ENCODE data around the gene THTPA. TPM values are rescaled to one million over a fixed set of nuclear protein-coding genes. Genes with fewer than 3 reads are reported as not detected.

Gene THTPA
- total and polyA plus RNA-seq, 2 of the 13 experiments (the other 11 are each of a cell fraction or from before 2014, with no cell fraction given): 7.4 to 8.7 TPM

- TF ChIP-seq SP140L (CRISPR knock-in tag; IDR thresholded peaks at IDR 0.05; ENCODE audit: borderline replicate concordance) (no peak), MEF2D (CRISPR knock-in tag; IDR thresholded peaks at IDR 0.05) (peak; percentile 100), MXI1 (IDR thresholded peaks at IDR 0.05; ENCODE audit: borderline replicate concordance, low read depth, low read length) (peak; percentile 68; the same call in 1 of the 3 replicates), MEIS2 (CRISPR knock-in tag; IDR thresholded peaks at IDR 0.05) (peak; percentile 84), ZNF790 (CRISPR knock-in tag; IDR thresholded peaks at IDR 0.05; ENCODE audit: borderline replicate concordance) (no peak), ZFP36 (IDR thresholded peaks at IDR 0.05; ENCODE audit: borderline replicate concordance, low read depth, low read length, partially characterized antibody) (peak; percentile 2), ZNF264 (CRISPR knock-in tag; IDR thresholded peaks at IDR 0.05) (peak; percentile 95), ZBTB33 (CRISPR knock-in tag; IDR thresholded peaks at IDR 0.05) (no peak), ZNF879 (CRISPR knock-in tag; IDR thresholded peaks at IDR 0.05) (no peak), SMAD1 (CRISPR knock-in tag; IDR thresholded peaks at IDR 0.05; ENCODE audit: borderline replicate concordance, low read depth) (0 out of 2 replicates have a peak, but pooled peaks have one; percentile 49), JUN (CRISPR knock-in tag; IDR thresholded peaks at IDR 0.05) (peak; percentile 97), SMARCE1 (IDR thresholded peaks at IDR 0.05; ENCODE audit: borderline replicate concordance) (no peak), KLF12 (CRISPR knock-in tag; IDR thresholded peaks at IDR 0.05; ENCODE audit: borderline replicate concordance) (no peak), ATRX (CRISPR knock-in tag; IDR thresholded peaks at IDR 0.05; ENCODE audit: borderline replicate concordance) (no peak)
- TF ChIP-seq, protein P1, sequence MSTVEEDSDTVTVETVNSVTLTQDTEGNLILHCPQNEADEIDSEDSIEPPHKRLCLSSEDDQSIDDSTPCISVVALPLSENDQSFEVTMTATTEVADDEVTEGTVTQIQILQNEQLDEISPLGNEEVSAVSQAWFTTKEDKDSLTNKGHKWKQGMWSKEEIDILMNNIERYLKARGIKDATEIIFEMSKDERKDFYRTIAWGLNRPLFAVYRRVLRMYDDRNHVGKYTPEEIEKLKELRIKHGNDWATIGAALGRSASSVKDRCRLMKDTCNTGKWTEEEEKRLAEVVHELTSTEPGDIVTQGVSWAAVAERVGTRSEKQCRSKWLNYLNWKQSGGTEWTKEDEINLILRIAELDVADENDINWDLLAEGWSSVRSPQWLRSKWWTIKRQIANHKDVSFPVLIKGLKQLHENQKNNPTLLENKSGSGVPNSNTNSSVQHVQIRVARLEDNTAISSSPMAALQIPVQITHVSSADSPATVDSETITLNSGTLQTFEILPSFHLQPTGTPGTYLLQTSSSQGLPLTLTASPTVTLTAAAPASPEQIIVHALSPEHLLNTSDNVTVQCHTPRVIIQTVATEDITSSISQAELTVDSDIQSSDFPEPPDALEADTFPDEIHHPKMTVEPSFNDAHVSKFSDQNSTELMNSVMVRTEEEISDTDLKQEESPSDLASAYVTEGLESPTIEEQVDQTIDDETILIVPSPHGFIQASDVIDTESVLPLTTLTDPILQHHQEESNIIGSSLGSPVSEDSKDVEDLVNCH (CRISPR knock-in tag; IDR thresholded peaks at IDR 0.05): no peak
- TF ChIP-seq, protein P2, sequence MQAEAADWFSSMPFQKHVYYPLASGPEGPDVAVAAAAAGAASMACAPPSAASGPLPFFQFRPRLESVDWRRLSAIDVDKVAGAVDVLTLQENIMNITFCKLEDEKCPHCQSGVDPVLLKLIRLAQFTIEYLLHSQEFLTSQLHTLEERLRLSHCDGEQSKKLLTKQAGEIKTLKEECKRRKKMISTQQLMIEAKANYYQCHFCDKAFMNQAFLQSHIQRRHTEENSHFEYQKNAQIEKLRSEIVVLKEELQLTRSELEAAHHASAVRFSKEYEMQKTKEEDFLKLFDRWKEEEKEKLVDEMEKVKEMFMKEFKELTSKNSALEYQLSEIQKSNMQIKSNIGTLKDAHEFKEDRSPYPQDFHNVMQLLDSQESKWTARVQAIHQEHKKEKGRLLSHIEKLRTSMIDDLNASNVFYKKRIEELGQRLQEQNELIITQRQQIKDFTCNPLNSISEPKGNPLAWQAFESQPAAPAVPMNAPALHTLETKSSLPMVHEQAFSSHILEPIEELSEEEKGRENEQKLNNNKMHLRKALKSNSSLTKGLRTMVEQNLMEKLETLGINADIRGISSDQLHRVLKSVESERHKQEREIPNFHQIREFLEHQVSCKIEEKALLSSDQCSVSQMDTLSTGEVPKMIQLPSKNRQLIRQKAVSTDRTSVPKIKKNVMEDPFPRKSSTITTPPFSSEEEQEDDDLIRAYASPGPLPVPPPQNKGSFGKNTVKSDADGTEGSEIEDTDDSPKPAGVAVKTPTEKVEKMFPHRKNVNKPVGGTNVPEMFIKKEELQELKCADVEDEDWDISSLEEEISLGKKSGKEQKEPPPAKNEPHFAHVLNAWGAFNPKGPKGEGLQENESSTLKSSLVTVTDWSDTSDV (CRISPR knock-in tag; IDR thresholded peaks at IDR 0.05): no peak
- TF ChIP-seq, protein P3, sequence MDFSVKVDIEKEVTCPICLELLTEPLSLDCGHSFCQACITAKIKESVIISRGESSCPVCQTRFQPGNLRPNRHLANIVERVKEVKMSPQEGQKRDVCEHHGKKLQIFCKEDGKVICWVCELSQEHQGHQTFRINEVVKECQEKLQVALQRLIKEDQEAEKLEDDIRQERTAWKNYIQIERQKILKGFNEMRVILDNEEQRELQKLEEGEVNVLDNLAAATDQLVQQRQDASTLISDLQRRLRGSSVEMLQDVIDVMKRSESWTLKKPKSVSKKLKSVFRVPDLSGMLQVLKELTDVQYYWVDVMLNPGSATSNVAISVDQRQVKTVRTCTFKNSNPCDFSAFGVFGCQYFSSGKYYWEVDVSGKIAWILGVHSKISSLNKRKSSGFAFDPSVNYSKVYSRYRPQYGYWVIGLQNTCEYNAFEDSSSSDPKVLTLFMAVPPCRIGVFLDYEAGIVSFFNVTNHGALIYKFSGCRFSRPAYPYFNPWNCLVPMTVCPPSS (IDR thresholded peaks at IDR 0.05): no peak
- TF ChIP-seq, protein P4, sequence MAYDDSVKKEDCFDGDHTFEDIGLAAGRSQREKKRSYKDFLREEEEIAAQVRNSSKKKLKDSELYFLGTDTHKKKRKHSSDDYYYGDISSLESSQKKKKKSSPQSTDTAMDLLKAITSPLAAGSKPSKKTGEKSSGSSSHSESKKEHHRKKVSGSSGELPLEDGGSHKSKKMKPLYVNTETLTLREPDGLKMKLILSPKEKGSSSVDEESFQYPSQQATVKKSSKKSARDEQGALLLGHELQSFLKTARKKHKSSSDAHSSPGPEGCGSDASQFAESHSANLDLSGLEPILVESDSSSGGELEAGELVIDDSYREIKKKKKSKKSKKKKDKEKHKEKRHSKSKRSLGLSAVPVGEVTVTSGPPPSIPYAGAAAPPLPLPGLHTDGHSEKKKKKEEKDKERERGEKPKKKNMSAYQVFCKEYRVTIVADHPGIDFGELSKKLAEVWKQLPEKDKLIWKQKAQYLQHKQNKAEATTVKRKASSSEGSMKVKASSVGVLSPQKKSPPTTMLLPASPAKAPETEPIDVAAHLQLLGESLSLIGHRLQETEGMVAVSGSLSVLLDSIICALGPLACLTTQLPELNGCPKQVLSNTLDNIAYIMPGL (CRISPR knock-in tag; IDR thresholded peaks at IDR 0.05; ENCODE audit: borderline replicate concordance in 1 of 2, low read depth in 1 of 2): peak in 1 of 2 experiments; percentile 72; a peak in 1 of 4 replicates
Observed at GRCh38 chr14:23602181-23603095, 46.4 kb downstream of the THTPA start (continued).

Data from HepG2 (cell line).